H1 (cell line): ENCODE results near the gene SMOC2. TPM values are rescaled to one million over a fixed set of nuclear protein-coding genes. Genes with fewer than 3 reads are reported as not detected.

Experiments
- POU5F1 ChIP-seq: IDR thresholded peaks from 2 replicates; pipeline ENCODE4 v1.6.1; 2011; ENCODE audit warnings: low read depth, mild to moderate bottlenecking, low read length, moderate library complexity
- polyA plus RNA-seq, 7 experiments: library from polyadenylated mRNA; depleted of rRNA in 3 of 7; stranded (reverse) in 5 of 7; unstranded in 2 of 7; fragments of >200 nt in 5 of 7; fragments of 200-250 nt in 2 of 7; gene quantifications; 1 replicate in 5 of 7; 2 replicates in 1 of 7; 4 replicates in 1 of 7; pipeline versions ENCODE4 v1.2.1 to v1.2.3, GENCODE V29; 2011 to 2013; ENCODE audit warnings: missing spikeins in 2 of 7, mixed read lengths in 2 of 7
- total RNA-seq: library from RNA; stranded (reverse); fragmentation: NEBNext Ultra II Directional; extraction: Animal tissue kit (Norgen Biotek cat#: 25700); gene quantifications from 2 replicates; pipeline ENCODE4 v1.2.1, GENCODE V29; 2021
- TF ChIP-seq, protein P1 (sequence below): fragments of 300-600 bp; sonication (generic); IDR thresholded peaks from 2 replicates; pipeline ENCODE4 v1.7.1; 2012; ENCODE audit warnings: low read length, moderate library complexity, mild to moderate bottlenecking, inconsistent platforms; ENCODE audit not compliant: insufficient replicate concordance

The SMOC2 gene
- total and polyA plus RNA-seq, 2 of the 8 experiments (the other 6 are each of a cell fraction or from before 2014, with no cell fraction given): 7.7 to 8.5 TPM

- TF ChIP-seq POU5F1: no peak
- TF ChIP-seq, protein P1, sequence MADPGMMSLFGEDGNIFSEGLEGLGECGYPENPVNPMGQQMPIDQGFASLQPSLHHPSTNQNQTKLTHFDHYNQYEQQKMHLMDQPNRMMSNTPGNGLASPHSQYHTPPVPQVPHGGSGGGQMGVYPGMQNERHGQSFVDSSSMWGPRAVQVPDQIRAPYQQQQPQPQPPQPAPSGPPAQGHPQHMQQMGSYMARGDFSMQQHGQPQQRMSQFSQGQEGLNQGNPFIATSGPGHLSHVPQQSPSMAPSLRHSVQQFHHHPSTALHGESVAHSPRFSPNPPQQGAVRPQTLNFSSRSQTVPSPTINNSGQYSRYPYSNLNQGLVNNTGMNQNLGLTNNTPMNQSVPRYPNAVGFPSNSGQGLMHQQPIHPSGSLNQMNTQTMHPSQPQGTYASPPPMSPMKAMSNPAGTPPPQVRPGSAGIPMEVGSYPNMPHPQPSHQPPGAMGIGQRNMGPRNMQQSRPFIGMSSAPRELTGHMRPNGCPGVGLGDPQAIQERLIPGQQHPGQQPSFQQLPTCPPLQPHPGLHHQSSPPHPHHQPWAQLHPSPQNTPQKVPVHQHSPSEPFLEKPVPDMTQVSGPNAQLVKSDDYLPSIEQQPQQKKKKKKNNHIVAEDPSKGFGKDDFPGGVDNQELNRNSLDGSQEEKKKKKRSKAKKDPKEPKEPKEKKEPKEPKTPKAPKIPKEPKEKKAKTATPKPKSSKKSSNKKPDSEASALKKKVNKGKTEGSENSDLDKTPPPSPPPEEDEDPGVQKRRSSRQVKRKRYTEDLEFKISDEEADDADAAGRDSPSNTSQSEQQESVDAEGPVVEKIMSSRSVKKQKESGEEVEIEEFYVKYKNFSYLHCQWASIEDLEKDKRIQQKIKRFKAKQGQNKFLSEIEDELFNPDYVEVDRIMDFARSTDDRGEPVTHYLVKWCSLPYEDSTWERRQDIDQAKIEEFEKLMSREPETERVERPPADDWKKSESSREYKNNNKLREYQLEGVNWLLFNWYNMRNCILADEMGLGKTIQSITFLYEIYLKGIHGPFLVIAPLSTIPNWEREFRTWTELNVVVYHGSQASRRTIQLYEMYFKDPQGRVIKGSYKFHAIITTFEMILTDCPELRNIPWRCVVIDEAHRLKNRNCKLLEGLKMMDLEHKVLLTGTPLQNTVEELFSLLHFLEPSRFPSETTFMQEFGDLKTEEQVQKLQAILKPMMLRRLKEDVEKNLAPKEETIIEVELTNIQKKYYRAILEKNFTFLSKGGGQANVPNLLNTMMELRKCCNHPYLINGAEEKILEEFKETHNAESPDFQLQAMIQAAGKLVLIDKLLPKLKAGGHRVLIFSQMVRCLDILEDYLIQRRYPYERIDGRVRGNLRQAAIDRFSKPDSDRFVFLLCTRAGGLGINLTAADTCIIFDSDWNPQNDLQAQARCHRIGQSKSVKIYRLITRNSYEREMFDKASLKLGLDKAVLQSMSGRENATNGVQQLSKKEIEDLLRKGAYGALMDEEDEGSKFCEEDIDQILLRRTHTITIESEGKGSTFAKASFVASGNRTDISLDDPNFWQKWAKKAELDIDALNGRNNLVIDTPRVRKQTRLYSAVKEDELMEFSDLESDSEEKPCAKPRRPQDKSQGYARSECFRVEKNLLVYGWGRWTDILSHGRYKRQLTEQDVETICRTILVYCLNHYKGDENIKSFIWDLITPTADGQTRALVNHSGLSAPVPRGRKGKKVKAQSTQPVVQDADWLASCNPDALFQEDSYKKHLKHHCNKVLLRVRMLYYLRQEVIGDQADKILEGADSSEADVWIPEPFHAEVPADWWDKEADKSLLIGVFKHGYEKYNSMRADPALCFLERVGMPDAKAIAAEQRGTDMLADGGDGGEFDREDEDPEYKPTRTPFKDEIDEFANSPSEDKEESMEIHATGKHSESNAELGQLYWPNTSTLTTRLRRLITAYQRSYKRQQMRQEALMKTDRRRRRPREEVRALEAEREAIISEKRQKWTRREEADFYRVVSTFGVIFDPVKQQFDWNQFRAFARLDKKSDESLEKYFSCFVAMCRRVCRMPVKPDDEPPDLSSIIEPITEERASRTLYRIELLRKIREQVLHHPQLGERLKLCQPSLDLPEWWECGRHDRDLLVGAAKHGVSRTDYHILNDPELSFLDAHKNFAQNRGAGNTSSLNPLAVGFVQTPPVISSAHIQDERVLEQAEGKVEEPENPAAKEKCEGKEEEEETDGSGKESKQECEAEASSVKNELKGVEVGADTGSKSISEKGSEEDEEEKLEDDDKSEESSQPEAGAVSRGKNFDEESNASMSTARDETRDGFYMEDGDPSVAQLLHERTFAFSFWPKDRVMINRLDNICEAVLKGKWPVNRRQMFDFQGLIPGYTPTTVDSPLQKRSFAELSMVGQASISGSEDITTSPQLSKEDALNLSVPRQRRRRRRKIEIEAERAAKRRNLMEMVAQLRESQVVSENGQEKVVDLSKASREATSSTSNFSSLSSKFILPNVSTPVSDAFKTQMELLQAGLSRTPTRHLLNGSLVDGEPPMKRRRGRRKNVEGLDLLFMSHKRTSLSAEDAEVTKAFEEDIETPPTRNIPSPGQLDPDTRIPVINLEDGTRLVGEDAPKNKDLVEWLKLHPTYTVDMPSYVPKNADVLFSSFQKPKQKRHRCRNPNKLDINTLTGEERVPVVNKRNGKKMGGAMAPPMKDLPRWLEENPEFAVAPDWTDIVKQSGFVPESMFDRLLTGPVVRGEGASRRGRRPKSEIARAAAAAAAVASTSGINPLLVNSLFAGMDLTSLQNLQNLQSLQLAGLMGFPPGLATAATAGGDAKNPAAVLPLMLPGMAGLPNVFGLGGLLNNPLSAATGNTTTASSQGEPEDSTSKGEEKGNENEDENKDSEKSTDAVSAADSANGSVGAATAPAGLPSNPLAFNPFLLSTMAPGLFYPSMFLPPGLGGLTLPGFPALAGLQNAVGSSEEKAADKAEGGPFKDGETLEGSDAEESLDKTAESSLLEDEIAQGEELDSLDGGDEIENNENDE: no peak
Observed at GRCh38 chr6:168554898-168555617, 114.1 kb downstream of the SMOC2 start (continued).
